Measurements from ENCODE around the gene CCDC78.

DNA sequence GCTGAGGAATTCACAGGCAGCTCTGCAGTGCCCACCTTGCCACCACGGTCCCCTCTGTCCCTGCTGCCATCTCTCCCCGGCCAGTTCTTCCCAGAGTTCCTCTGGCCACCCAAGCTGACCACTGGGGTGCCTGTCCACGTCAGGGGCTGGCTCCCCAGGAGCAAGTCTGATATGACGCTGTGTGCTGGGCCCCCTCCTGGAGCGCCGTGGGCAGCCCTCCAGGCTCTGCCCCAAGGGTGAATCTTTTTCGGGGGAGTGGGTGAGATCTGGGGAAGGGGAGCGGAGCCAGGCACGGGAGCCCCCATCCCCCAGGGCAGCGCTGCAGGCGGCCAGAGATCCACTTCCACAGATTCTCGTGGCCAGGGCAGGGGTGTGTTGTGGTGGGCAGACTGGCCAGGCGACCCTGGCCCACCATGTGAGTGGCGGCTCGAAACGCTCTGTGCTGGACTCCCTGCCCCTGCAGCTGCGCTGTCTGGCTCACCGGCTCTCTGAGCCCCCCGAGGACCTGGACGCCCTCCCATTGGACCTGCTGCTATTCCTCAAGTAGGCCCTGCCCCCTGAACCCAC, 38.0 kb upstream of the CCDC78 start:
- TF ChIP-seq POLR2A (IDR thresholded peaks at IDR 0.05; ENCODE audit: low read depth, low read length) (no peak), POLR2AphosphoS5 (IDR thresholded peaks at IDR 0.05; ENCODE audit: low read depth, low read length) (no peak), TAF1 (IDR thresholded peaks at IDR 0.05; ENCODE audit: borderline replicate concordance, low read depth, low read length) (no peak)
